Activated naive CD4-positive, alpha-beta T cell treated with anti-CD3 and anti-CD28 coated beads, Interleukin-2, amount 10 ng/mL, durations not matched to agents 7 days and 5 days (primary cell): ENCODE data around the gene SAMD9.
"Not testable (repeated sequence)": the region's sequence is repeated elsewhere in the genome, so short reads cannot be mapped to it uniquely, and the experiment has no call there.

Experiments used
- CTCF ChIA-PET: fragments of 350-600 bp; sonication (Branson Sonifier 250); formaldehyde crosslinking; loops from one replicate; lab custom pipeline; 2021; ENCODE audit warnings: antibody characterized with exemption; lab: Charles Lee
- DNase-seq: peaks from one replicate; pipeline ENCODE4 v3.0.0-alpha.2; 2020
- H3K27ac Mint-ChIP-seq: one replicate; pipeline ENCODE4 v1.8.0; 2021; ENCODE audit warnings: mild to moderate bottlenecking, moderate library complexity, mixed read lengths
- H3K27me3 Mint-ChIP-seq: one replicate; pipeline ENCODE4 v1.8.0; 2021; ENCODE audit warnings: mild to moderate bottlenecking, mixed read lengths
- H3K36me3 Mint-ChIP-seq: one replicate; pipeline ENCODE4 v1.8.0; 2021; ENCODE audit warnings: mixed read lengths
- H3K4me1 Mint-ChIP-seq: one replicate; pipeline ENCODE4 v1.8.0; 2021; ENCODE audit warnings: mixed read lengths
- H3K4me3 Mint-ChIP-seq: one replicate; pipeline ENCODE4 v1.8.0; 2021; ENCODE audit warnings: mild to moderate bottlenecking, moderate library complexity, mixed read lengths
- H3K9me3 Mint-ChIP-seq: one replicate; pipeline ENCODE4 v1.8.0; 2021; ENCODE audit warnings: mixed read lengths

Gene SAMD9

DNA sequence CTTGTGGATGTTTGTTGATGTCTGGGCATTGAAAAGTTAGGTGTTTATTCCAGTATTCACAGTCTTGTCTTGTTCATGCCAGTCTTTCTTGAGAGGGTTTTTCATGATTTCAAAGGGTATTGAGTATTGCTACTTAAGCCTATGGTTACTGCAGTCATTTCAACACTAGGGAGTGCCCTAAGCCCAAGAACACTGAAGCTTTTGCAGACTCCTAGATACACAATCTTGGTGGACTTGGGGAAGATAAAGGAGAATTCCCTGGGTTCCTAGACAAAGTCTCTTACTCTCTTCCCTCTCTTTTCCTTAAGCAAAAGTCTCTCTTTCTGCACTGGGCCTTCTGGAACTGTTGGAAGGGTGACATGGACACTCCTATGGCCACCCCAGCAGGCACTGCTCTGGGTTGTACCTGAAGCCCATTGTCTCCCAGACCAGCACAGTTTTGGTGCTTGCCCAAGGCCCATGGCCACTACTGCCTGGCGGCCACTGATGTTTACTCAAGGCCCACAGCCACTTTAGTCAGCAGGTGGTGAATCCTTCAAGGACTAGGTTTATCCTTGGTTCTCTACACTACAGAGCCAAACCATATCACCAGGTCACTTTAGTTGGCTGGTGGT is 24.9 kb downstream of the SAMD9 start:
- Mint-ChIP-seq H3K4me1 (no peaks in the 10 kb centered on the region), H3K4me3 (no peak overlapping the region), H3K36me3 (no peaks in the 10 kb centered on the region), H3K27me3 (peaks cover 11% of the 10 kb centered on the region), H3K27ac (no peak overlapping the region), H3K9me3 (peaks cover 8% of the 10 kb centered on the region)
- DNase-seq = peak; percentile 26
- CTCF ChIA-PET = interaction anchor here (0.7 to 1.9 kb wide), 2 partner anchors 135 to 623 kb away, joined by 3 to 20 read pairs; no protein-coding TSS in a partner anchor

DNA sequence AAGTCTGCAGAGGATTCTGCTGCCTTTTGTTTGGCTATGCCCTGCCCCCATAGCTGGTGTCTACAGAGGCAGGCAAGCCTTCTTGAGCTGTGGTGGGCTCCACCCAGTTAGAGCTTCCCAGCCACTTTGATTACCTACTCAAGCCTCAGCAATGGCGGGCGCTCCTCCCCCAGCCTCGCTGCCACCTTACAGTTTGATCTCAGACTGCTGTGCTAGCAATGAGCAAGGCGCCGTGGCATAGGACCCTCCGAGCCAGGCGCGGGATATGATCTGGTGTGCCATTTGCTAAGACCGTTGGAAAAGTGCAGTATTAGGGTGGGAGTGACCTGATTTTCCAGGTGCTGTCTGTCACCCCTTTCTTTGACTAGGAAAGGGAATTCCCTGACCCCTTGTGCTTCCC is 44.4 kb downstream of the SAMD9 start:
- H3K27ac Mint-ChIP-seq, DNase-seq, H3K9me3 Mint-ChIP-seq, H3K4me1 Mint-ChIP-seq, CTCF ChIA-PET, H3K36me3 Mint-ChIP-seq, H3K4me3 Mint-ChIP-seq: not testable (repeated sequence)
- peaks cover 16% of the 10 kb centered on the region for H3K27me3 Mint-ChIP-seq

DNA sequence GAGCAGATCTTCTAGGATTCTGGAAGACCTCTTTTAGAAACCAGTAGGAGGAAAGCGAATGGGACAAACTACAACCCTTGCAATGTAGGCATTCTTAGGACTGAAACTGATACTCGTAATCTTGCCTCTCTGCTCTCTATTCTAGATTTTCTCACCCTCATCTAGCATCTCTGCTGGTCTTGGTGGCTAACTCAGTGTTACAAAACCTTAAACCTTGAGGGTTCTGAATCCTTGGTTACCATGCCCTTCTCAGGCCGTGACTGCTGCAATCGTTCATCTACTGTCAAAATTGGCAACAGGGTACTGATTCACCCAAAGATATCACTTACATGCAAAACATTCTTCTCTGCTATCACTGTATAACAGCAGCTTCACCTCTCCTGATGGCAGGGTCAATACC is 55.2 kb downstream of the SAMD9 start:
- CTCF ChIA-PET = no interaction called here
- no peaks in the 10 kb centered on the region for H3K36me3 Mint-ChIP-seq

DNA sequence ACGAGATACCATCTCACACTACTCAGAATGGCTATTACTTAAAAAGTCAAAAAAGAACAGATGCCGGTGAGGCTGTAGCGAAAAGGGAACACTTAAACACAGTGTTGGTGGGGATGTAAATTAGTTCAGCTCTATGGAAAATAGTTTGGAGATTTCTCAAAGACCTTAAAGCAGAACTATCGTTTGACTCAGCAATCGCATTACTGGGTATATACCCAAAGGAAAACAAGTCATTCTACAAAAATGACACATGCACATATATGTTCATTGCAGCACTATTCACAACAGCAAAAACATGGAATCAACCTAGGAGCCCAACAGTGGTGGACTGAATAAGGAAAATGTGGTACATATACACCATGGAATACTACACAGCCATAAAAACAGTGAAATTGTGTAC is 56.9 kb downstream of the SAMD9 start:
- Mint-ChIP-seq H3K4me3 (no peak overlapping the region), H3K36me3 (no peaks in the 10 kb centered on the region), H3K4me1 (no peaks in the 10 kb centered on the region), H3K9me3 (no peaks in the 10 kb centered on the region), H3K27ac (no peak overlapping the region), H3K27me3 (peaks cover 20% of the 10 kb centered on the region)
- CTCF ChIA-PET = no interaction called here
- DNase-seq = no peak

More for the DNA sequence above, 55.2 kb downstream of the SAMD9 start:
- Mint-ChIP-seq H3K4me3 (no peak overlapping the region), H3K27ac (no peak overlapping the region), H3K4me1 (no peaks in the 10 kb centered on the region), H3K9me3 (peaks cover 2% of the 10 kb centered on the region), H3K27me3 (peaks cover 20% of the 10 kb centered on the region)
- DNase-seq = no peak

DNA sequence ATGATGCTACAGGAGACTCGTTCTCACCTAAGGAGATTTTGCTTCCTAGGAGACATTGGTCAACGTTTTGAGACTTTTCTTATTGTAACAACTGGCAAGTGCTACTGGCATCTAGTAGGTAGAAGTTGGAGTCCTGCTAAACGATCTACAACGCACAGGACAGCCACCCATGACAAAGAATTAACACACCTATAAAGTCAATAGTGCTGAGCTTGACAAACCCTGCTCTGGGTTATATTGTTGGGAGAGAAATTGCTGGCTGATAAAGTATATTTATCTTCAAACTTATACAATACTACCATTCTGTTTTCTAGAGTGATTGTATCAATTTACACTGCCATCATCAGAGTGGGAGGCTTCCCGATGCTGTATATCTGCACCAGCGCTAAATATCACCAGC is 57.8 kb downstream of the SAMD9 start:
- no peak overlapping the region for H3K4me3 Mint-ChIP-seq
- CTCF ChIA-PET = interaction anchor here (0.9 kb wide), 1 partner anchor 531 kb away, joined by 3 read pairs; the partner anchor contains the start of genes PEX1 and RBM48
- no peaks in the 10 kb centered on the region for H3K36me3 Mint-ChIP-seq
- H3K27me3 Mint-ChIP-seq = peaks cover 20% of the 10 kb centered on the region
- no peak overlapping the region for H3K27ac Mint-ChIP-seq
- no peaks in the 10 kb centered on the region for H3K4me1 Mint-ChIP-seq
- no peak for DNase-seq
- H3K9me3 Mint-ChIP-seq = no peaks in the 10 kb centered on the region

DNA sequence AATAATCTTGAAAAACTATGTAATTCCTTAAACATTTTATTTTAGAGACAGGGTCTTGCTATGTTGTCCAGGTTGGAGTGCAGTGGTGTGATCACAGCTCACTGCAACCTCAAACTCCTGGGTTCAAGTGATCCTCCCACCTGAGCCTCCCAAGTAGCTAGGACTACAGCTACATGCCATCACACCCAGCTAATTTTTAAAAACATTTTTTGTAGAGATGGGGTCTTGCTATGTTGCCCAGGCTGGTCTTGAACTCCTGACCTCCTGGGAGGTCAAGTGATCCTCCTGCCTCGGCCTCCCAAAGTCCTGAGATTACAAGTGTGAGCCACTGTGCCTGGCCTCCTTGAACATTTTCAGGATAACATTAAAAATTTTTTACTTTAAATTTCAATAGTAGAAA is 61.2 kb downstream of the SAMD9 start:
- H3K4me1 Mint-ChIP-seq, H3K9me3 Mint-ChIP-seq, H3K27ac Mint-ChIP-seq, H3K36me3 Mint-ChIP-seq, DNase-seq, H3K4me3 Mint-ChIP-seq, H3K27me3 Mint-ChIP-seq: not testable (repeated sequence)
- CTCF ChIA-PET = interaction anchor here (0.8 to 2.5 kb wide), 3 partner anchors 16 to 437 kb away, joined by 3 to 7 read pairs (median 5); no protein-coding TSS in a partner anchor

DNA sequence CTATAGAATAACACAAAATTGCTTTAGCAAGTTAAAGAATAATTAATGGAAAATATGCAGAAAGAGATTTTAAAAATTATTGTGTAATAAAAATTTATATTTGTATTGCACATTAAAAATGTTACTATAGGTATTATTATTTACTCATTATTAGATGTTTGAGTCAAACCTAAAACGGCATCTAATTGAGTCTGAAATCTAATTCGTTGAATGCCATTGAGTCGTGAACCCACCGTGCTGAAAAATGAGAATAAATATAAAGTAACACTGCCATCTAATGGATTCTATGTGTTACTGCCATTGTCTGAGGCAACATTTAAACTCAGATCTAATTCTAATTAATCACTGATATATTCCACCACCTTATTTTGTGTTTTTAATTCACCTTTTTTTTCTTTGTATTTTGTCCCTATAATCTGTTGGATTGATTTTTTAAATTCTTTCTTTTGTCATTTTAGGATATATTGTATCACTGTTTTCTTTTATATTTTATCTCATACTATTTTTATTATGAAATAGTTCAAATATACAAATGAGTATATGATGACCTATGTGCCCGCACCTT is 62.2 kb downstream of the SAMD9 start:
- Mint-ChIP-seq H3K9me3 (no peaks in the 10 kb centered on the region), H3K4me3 (no peak overlapping the region), H3K36me3 (no peaks in the 10 kb centered on the region), H3K27me3 (peaks cover 7% of the 10 kb centered on the region), H3K4me1 (peaks cover 10% of the 10 kb centered on the region), H3K27ac (no peak overlapping the region)
- CTCF ChIA-PET = no interaction called here
- DNase-seq = no peak

DNA sequence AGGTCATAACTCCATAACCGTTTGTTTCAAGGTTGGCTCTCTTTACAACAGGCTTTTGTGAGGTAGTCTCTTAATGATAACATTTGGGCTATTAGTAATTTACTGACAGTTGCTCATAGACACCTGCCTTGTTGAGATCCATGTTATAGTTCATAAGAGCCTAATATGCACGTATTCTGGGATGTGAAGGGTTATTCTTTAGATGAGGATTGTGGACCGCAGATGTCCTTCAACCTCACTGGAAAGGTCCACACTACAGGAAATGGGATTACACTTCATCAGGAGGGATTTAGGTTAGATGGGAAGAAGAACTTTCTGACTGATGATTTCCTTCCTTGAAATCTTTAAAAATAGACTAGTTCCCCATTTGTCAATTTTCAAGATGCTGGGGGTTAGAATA is 62.8 kb downstream of the SAMD9 start:
- peaks cover 10% of the 10 kb centered on the region for H3K4me1 Mint-ChIP-seq
- CTCF ChIA-PET = interaction anchor here (1.2 to 1.8 kb wide), 4 partner anchors 174 to 1224 kb away, joined by 3 to 4 read pairs (median 4); no protein-coding TSS in a partner anchor
- no peaks in the 10 kb centered on the region for H3K36me3 Mint-ChIP-seq
- no peaks in the 10 kb centered on the region for H3K9me3 Mint-ChIP-seq
- no peak for DNase-seq
- H3K27me3 Mint-ChIP-seq = peaks cover 7% of the 10 kb centered on the region
- no peak overlapping the region for H3K27ac Mint-ChIP-seq
- no peak overlapping the region for H3K4me3 Mint-ChIP-seq

DNA sequence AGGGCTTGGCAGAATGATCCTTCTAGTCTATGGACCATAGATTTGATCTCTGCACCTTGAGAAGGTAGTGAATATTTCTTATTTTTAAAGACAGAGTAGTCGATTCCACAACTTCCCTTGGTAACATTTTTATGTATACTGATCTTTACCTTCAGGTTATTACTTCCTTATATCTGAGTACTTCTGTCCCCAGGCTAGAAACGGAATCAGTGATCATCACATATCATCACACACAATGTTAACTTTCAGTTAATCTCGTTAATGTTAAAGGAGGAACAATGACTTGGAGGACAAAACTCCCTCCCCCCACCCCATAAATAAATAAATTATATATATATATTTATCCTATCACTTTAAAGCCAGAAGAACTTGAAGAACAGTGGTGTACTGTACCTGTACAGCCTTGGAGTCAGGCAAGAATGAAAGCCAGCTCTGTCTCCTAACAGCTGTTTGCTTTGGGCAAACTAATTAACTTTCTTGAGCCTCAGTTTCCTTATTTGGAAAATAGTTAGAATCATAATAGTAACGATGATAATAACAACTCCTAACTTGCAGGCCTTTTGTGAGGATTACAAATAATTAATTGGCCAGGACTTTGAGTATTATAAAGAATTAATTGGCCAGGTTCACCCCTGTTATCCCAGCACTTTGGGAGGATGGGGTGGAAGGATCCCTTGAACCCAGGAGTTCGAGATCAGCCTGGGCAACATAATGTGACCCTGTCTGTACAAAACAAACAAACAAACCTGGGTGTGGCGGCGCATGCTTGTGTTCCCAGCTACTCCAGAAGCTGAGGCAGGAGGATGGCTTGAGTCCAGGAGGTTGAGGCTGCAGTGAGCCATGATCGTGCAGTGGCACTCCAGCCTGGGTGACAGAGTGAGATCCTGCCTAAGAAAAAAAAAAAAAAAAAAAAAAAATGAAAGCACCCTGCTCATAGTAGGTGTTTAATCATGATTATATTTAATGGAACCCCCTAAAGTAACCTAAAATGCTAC is 63.5 kb downstream of the SAMD9 start:
- Mint-ChIP-seq H3K9me3 (no peaks in the 10 kb centered on the region), H3K36me3 (no peaks in the 10 kb centered on the region), H3K27me3 (peaks cover 7% of the 10 kb centered on the region), H3K4me3 (no peak overlapping the region), H3K27ac (no peak overlapping the region), H3K4me1 (peaks cover 10% of the 10 kb centered on the region)
- CTCF ChIA-PET = interaction anchor here (0.6 to 1.9 kb wide), 7 partner anchors 152 to 1223 kb away, joined by 3 to 4 read pairs (median 3); no protein-coding TSS in a partner anchor
- DNase-seq = no peak

DNA sequence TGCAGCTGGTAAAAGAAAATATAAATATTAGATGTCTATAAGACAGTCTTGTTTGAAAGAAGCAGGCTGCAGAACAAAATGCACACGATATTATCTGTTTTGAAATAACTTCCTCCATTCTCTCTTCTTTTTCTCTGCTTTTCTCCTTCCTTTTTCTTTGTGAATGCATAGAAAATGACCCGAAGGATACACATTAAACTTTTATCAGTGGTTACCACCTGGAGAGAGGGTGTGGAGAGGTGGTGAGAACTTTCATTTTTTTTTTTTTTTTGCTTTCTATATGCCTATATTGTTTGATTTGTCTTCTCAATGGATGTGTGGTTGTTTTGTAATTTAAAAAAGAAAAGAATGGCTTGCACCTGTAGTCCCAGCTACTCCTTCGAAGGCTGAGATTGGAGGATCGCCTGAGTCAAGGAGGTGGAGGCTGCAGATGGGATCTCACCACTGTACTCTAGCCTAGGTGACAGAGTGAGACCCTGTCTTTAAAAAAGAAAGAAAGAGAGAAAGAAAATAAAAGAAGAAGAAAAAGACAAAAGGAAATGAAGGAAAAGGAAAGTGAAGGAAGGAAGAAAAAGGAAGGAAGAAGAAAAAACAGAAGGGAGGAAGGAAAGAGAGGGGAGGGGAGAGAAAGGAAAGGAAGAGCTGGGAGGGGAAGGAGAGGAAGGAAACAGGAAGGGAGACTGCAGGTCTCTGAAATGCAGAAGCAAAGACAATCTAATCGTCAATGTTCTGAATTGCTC is 64.4 kb downstream of the SAMD9 start:
- Mint-ChIP-seq H3K9me3 (no peaks in the 10 kb centered on the region), H3K27me3 (peaks cover 3% of the 10 kb centered on the region), H3K27ac (no peak overlapping the region), H3K4me1 (peaks cover 10% of the 10 kb centered on the region), H3K36me3 (no peaks in the 10 kb centered on the region), H3K4me3 (no peak overlapping the region)
- CTCF ChIA-PET = interaction anchor here (1.0 to 1.9 kb wide), 5 partner anchors 173 to 433 kb away, joined by 3 to 4 read pairs (median 3); no protein-coding TSS in a partner anchor
- DNase-seq = no peak

DNA sequence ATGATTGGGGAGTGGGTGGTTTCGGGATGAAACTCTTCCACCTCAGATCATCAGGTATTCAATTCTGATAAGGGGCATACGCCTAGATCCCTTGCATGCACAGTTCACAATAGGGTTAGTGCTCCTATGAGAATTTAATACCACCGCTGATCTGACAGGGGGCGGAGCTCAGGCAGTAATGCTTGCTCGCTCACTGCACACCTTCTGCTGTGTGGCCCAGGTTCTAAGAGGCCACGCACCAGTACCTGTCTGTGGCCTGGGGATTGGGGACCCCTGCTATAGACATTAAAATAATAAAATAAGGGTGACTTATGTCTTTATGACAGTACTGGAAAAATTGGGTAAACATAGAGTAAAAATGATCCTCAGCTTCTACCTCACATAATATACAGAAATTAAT is 66.1 kb downstream of the SAMD9 start:
- CTCF ChIA-PET = interaction anchor here (0.6 kb wide), 1 partner anchor 431 kb away, joined by 3 read pairs; no protein-coding TSS in a partner anchor
- Mint-ChIP-seq H3K27me3 (no peaks in the 10 kb centered on the region), H3K36me3 (no peaks in the 10 kb centered on the region), H3K4me3 (no peak overlapping the region), H3K27ac (no peak overlapping the region), H3K4me1 (peaks cover 10% of the 10 kb centered on the region), H3K9me3 (no peaks in the 10 kb centered on the region)
- no peak for DNase-seq
